ENCODE results near the gene CNPY1.

DNA sequence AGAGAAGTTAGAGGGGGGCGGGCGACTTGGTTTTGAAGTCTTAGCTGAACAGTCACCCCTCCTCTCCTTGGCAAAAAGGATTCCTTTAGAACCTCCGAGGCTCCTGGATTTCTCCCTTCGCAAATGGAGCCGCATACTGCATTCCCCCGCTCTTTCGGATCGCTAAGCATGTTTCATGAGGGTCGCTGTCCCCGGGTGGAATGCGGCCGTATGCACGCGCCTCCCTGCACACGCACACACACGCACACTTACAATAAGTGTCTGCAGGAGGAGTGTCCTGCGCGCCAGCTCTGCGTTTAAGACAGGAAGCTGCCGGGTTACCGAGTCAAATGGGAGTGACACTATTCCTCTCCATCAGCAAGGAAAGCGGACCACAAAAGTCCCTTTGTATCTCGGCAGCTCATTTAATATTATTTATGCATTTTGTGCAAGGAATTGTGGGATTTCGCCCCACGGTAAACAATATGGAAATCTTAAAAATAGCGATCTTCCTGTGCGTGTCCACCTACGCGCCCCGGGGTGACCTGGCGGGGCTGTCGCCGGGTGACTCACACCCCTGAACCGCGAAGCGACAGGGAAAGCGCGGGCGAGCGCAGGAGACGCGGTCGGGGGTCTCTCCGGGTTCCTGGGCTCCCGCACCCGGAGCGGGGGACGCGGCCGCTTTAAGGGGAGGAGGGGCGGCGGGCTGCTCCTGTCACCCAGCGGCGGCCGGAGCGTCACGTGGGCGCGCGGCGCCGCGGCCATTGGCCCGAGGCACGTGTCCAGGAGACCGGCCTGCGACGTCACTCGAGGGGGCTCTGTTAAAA, 89.4 kb downstream of the CNPY1 start:
- TF ChIP-seq CTCF (IDR thresholded peaks at IDR 0.05), result no peak
- TF ChIP-seq POLR2A (IDR thresholded peaks at IDR 0.05), result no peak

Data from thyroid gland (tissue), 4 donors.